COLO829 (cell line): ENCODE measurements around the gene ELL.
"Not testable (repeated sequence)": the region's sequence is repeated elsewhere in the genome, so short reads cannot be mapped to it uniquely, and the experiment has no call there.

ENCODE experiments used
- DNase-seq: peaks from one replicate; pipeline ENCODE4 v3.0.0; 2012; ENCODE audit warnings: low spot score

Gene ELL

DNA sequence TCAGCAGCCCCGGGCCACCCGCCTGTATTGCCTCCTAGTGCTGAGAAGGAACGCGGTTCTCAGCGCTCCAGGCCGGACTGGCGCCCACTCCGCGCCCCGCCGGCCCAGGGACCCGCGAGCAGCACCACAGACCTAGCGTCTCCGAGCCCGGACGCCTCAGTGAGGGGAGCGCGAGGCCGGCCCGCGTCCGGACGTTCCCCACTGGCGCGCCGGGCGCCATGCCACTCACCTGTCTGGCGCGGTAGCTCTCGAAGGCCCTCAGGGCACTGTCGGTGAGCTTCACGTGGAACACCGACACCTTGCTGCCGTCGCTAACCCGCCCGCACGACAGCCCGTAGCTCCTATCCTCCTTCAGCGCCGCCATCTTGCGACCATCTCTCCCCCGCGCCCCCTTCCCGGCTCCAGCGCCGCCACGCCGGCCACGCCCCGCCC is at the start of gene ELL:
Gene ELL, minus strand, starts transcription at position 379 of the 432 bp plus-strand sequence. Its CDS starts 15 bp downstream, at position 364.
- no peak for DNase-seq

DNA sequence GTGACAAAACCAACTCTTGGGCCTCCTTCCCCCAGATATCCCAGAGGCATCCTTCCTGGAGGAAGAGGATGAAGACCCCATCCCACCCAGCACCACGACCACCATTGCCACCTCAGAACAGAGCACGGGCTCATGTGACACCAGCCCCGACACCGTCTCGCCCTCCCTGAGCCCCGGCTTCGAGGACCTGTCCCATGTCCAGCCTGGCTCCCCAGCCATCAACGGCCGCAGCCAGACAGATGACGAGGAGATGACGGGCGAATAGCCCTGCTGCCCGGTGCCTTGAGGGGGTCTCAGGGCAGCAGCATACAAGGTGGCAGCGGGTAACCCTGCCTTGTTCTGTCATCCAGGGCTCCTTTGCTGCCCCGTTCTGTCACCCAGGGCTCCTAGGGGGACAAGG is 46.5 kb upstream of the ELL start:
- no peak for DNase-seq

DNA sequence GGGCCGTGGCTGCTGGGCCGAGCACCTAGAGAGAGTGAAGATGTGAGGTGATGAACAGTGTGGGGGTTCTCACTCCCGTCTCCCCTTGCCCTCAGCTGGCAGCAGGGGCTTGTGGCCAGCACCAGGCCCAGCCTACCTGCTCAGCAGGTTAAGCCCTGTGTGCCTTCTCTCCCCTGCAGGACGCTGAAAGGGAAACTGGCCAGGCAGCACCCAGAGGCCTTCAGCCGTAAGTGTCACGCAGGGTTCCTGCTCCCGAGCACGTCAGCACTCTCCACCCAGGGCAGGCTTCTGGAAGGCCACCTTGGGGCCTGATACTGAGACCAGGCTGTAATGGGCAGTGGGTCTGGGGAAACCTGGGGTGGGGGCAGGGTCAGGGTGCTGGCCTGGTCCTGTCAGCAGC is 45.1 kb upstream of the ELL start:
- no peak for DNase-seq

DNA sequence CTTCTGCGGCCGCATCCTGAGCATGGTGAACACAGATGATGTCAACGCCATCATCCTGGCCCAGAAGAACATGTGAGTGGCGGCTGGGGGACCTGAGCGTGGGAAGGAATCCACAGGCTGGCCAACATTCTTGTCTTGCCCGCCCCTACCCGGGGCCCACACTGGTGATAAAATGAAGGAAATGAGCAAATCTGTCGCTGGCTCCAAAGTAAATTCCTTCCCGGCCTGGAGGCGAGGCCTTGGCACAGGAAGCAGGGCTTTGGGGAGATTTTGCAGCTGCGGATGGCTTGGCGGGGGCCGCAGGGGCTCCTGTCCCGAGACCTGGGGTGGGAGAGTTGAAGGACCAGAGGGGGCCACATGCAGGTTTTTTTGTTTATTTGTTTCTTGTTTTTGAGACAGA is 40.2 kb upstream of the ELL start:
- DNase-seq: no peak

DNA sequence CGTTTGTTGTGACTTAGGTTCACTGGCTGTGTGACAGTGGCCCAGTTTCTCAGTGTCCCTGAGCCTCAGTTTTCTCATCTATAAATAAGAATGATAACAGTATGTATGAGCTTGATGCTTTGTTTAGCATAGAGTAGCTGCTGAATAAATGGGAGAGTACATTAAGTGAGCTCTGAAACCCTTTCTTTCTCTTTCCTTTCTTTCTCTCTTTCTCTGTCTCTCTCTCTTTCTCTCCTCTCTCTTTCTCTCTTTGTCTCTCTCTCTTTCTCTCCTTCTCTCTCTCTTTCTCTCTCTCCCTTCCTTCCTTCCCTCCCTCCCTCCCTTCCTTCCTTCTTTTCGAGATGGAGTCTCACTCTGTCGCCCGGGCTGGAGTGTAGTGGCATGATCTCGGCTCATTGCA is 37.8 kb upstream of the ELL start:
- no peak for DNase-seq

DNA sequence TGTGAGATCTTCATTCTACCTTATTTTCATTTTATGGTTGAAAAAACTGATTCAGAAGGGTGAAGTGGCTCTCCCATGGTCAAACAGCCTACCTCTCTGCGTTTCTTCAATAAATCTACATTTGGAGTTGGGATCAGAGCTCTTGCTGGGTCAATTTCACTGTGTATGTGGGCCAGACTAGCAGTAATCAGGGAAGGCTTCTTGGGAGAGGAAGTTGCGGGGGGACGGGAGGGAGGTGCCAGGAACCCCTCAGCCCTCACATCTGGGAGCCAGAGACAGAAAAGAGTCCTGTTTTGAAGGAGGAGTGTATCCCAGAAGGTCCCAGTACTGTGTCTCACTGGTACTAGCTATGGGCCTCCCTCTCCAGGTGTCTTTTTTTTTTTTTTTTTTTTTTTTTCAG is 36.7 kb upstream of the ELL start:
- DNase-seq: no peak

DNA sequence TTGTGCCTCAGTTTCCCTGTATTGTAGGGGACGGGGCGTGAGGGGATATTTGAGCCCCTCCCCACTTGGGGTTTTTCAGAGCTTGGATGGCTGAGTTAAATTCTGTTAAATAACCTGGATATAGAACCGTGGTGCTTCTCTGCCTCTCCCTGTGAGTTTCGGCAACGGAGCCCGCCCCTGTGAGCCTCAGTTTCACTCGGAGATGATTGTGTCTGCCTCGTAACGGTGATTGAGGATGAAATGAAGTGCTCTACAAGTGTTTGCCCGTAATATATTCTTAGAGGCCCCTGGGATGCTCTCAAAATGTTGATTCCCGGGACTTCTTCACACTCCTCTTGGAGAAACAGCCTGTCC is 36.3 kb upstream of the ELL start:
- DNase-seq: no peak

DNA sequence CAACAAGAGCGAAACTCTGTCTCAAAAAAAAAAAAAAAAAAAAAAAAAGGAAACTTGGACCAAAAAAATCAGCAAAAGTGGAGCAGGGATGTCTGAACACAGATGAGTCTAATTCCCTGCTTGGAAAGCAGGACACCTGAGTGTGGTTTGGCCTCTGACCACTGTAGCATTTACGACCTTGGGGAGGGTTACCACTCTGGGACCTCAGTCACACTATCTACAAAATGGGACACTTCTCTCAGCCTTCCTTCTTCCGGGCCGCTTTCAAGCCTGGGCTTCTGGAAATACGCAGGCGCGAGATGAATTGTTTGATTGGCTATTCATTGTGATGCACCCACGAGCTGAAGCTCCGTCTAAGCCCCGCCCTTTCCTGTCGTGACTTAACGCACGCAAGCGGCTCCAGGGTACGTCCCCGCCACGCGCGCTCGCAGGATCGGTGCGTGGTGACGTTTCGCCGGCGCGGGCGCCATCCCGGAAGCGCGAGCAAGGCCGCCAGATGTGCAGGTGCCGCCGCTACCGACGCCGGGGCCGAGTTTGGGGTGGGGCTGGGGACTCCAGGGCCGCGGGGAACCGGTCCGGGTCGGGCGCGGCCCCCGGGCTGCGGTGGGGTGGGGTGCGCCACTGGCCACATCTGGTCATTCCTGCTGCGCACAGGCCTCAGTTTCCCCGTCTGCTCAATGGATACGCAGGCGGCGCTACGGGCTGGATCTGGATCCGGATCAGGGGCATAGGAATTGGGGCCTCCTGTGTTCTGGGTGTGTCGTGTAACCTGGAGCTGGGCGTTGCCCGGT is 35.7 kb upstream of the ELL start, which contains the start of gene KXD1:
Gene KXD1, plus strand, starts transcription at position 460 of the 791 bp plus-strand sequence. CDS start 4,187 bp downstream, outside the sequence.
- DNase-seq: peak; percentile 96

DNA sequence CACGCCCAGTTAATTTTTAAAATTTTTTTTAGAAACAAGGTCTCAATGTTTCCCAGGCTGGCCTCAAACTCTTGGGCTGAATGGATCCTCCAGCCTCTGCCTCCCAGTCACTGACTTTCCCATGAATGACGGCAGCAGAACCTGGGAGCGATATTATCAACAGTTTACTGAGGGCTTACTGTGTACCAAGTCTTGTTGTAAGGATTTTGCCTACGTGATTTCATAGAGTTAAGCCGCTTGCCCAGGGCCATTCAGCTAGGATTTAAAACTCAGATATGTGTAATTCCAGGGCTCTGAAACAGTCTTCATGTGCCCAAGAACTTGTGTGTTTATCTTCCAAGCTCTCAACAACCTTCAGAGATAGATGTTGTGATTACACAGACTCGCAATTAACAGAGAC is 29.8 kb upstream of the ELL start:
- DNase-seq: no peak

DNA sequence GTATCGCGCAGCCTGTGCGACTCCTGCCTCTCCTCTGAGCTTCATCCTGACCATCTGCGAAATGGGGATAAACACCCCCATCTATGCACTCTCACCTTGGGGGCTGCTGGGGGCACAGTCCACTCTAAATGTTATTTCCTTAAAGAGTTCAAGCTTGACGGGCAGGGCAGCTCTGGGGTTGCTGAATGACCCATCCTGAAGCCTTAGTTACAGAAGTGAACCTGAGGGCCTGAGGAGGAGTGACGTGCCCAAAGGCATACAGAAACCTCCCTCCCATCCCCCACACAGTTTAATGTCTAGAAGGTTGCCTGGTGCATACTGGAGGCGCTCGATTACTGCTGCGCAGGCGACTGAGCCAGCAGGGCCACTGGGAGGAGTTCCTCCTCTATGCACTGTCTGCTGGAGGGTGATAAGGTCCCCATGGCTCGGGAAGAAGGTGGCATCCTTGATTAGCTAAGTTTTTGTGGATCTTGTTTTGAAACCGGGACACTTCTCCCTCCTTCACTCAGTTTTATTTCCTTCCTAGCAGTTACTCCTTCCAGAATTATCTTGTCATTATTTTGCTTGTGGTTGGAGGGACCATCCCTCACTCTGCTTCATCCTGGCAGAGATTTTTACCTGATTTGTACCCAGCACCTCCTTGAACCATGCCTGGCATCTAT is 22.1 kb upstream of the ELL start:
- DNase-seq: no peak

DNA sequence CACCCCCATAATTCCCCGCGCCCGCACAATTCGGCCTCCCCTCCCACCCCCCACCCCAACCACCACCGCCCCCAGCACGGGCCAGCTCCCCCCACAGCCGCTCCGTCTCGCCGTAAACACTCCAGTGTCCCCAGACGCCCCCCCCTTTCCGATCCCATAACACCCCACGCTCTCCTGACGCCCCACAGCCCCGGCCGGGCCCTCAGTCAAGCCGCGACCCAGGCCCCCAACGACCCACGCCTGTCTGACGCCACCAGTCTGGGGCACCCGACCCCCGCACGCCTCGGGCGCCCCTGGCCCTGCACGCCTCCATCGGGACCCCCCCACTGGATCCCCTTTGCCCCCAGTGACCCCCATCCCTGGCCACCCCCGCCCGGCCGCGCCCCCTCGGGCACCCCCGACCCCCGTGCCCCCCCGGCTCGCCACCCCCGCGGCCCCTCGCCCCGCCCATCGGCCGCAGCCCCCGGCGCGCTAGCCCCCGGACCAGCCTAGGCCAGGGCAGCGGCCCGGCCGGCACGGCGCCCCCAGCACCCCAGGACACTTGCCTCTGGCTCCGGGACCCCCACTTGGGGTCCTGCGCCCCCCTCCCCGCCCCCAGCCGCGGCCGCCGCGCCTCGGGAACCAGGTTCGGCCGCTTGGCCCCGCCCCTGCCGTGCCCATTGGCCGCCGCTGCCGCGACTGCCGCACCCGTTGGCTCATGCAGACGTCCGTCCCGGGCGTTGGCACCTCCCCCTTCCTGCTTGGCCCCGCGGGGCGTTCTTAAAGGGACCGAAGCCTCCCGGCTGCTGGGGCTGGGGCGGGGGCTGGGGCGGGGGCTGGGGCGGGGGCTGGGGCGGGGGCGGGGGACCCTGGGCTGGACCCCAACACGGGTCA is 21.3 kb upstream of the ELL start, which contains the start of gene FKBP8:
Gene FKBP8, minus strand, starts transcription at position 633 of the 873 bp plus-strand sequence. CDS start 1,603 bp downstream, outside the sequence.
- DNase-seq: peak; percentile 95

DNA sequence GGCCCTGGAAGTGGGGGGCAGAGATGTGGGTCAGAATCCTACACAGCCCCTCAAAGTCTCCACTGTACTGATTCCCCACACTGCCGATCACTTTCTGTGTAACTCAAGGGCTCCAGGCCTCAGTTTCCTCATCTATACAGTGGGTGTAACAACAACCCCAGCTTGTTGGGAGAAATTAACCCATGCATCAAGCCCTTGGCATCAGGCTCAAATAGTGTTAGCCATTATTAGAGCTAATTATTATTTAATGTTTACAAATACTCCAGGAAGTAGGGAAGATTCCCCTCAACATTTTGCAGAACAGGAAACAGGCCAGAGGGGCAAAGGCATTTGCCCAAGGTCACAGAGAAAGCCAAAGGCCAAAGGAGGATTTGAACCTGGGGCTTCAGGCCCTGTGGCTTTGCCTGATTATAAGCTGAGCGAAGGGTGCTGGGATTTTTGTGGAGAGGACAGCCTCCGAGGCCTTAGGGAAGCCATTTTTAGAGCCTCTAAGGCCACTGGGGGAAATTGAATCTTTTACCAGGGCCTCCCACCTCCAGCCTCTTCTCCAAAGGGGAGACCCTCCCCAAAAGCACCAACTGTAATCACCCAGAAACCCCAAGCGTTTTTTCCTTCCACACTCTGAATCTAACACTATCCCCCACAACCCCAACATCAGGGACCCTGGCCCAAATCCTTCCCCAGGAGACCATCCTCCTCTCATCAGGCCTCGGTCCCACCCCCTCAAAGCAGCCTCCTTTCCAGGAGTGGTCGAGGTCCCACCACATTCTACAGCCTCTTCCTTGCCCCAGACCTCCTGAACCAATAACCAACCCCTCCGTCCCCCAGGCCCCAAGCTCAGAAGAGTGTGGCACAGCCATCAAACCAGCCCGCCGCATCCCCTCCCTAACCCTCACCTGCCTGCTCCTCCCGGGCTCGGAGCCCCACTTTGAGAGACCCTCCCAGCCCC is 20.4 kb upstream of the ELL start:
- no peak for DNase-seq

DNA sequence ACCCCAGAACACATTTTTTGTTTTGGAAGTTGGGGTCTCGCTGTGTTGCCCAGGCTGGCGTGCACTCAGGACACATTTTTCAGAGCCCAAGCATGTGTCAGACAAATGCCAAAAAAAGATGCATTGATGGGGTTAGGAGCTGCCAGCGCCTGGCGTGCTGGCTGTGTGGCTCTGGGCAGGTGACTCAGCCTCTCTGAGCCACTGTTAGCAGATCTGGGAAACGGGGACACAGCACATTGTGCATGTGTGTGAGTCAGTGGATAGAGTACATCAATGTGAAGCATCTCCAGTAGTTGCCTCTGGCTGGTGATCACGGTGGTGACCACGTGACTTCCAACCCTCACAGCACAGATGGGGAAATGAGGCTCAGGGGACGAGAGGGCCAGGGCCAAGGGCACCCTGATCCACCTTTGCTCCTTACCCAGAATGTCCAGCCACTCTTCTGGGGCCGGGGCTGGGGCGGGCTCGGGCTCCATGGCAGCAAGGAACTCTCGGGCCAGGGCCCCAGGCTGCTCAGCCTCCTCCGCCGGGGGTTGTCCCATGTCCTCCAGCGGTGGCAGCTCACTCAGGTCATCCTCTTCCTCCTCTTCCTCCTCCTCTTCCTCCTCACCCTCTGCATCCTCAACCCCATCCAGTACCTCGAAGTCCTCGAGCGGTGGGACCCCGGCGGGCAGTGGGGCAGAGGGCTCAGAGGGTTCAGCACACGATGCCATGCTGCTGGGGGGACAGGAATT is 19.6 kb upstream of the ELL start:
- no peak for DNase-seq

DNA sequence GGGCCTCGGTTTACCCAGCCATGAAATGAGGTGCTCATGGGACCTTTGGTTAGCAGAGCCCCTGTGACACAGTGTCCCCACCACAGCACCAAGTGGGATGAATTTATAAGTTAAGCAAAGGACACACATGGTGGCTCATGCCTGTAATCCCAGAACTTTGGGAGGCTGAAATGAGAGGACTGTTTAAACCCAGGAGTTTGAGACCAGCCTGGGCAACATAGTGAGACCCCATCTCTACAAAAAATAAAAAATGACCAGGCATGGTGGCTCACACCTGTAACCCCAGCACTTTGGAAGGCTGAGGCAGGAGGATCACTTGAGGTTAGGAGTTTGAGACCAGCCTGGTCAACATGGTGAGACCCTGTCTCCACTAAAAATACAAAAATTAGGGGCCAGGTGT is 18.3 kb upstream of the ELL start:
- not testable (repeated sequence) for DNase-seq

DNA sequence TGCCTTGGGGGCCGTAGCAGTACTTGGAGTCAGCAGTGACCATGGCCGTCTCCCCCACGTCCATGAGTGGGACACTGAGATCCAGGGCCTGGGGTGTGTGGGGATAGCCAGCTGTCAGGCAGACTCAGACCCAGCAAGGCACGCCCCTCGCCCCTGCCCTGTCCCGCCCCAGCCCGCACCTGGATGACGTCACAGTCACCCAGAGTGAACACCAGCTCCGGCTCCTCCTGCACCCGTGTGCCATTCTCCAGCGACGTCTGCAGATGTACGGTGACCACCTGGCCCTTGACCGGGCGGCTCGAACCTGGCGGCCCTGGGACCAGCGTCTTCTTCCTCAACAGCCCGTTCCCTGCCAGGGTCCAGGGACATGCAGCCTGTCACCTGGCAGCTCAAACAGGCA is 17.5 kb upstream of the ELL start:
- DNase-seq: no peak

DNA sequence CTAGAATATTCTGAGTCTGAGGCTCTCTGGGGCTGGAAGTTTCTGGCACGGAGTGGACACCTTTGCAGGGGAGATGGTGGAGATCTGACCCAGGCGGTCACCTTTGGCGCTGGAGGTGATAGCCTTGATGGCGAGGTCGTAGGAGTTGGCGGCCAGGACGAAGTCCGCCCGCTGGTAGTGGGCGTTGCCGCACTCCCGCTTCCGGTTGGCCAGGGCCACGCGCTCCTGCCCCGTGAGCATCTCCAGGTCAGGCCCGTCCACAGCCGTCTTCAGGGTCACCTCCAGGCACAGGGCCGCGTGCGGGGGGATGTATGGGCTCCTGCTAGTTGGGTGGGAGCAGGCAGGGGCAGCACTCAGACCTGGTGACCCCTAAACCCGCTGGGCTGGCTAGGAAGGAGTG is 16.2 kb upstream of the ELL start:
- no peak for DNase-seq

DNA sequence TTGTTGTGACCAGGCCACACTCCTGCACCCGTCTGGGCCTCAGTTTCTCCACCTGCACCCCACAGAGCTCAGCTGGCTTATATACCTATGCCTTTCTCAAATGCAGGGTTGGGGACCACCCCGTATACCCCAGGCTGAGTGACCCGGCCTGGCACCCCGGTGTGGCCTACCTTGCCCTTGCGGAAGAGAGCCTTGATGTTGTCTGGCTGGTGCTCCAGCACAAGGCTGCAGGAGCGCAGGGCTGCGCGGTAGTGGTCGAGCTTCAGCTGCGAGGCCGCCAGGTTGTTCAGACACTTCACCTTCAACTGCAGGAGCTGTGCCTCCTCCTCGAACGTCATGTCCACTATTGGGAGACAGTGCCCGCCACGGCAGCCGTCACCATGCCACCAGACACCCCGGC is 15.6 kb upstream of the ELL start:
- DNase-seq: no peak

DNA sequence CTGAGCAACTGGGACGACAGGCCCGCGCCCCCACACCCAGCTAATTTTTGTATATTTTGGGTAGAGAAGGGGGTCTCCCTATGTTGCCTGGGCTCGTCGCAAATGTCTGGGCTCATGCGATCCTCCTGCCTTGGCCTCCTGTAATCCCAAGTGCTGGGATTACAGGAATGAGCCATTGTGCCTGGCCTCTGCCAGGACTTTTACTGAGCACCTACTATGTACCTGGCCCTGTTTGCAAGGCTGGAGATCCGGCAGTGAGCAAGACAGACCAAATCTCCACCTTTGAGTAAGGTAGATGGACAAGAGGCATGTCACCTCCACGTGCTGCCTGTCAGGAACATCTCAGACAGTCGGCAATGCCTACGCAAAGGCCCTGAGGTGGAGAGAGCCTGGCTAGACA is 14.6 kb upstream of the ELL start:
- DNase-seq: no peak

DNA sequence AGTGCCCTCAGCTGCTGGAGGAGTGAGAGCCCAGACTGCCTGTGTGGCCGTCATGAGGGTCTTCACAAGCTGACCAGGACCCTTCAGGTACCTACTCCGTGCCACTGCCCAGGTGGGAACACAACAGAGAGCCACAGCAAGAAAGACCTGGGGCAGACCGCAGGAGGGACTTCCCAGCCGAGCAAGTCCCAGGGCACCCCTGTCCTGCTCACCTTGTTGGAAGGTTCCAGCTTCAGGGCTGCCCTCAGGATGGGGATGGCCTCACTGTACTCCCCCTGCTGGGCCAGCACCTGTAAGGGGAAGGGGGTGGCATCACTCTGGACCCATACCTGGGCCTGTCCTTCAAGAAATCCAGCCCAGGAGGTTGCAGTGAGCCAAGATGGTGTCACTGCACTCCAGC is 11.2 kb upstream of the ELL start:
- DNase-seq: no peak

DNA sequence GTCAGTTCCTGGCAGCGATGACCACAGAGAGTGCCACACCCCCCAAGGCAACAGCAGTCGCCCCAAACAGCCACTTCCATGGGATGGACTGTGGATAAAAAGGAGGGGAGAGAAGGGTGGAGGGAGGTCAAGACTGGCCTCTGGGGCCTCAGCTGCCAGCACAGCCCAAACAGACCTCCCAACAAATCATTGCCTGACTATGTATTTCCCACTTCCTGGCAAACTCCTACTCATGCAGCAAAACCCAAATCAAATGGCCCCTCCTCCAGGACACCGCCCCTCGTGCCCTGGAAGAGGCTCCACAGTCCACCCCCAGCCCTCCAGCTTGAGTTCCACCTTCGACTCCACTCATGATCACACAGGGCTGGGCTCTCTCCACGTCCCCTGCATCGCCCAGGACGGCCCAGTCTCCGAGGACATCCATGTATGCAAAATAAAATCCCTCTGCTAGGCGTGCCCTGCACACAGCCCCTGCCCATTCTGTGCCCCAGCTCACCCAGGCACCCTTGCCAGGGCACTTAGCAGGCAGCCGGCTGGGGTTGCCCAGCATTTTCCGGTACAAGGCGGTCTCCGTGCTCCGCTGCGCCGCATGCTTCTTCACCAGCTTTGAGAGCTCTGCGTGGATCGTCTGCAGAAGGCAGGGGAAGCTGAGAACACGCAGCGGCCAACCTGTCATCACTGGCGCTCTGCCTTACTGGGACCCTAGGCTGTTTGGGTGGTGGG is 10.5 kb upstream of the ELL start:
- DNase-seq: no peak
